Measurements from ENCODE around the gene NKPD1.

DNA sequence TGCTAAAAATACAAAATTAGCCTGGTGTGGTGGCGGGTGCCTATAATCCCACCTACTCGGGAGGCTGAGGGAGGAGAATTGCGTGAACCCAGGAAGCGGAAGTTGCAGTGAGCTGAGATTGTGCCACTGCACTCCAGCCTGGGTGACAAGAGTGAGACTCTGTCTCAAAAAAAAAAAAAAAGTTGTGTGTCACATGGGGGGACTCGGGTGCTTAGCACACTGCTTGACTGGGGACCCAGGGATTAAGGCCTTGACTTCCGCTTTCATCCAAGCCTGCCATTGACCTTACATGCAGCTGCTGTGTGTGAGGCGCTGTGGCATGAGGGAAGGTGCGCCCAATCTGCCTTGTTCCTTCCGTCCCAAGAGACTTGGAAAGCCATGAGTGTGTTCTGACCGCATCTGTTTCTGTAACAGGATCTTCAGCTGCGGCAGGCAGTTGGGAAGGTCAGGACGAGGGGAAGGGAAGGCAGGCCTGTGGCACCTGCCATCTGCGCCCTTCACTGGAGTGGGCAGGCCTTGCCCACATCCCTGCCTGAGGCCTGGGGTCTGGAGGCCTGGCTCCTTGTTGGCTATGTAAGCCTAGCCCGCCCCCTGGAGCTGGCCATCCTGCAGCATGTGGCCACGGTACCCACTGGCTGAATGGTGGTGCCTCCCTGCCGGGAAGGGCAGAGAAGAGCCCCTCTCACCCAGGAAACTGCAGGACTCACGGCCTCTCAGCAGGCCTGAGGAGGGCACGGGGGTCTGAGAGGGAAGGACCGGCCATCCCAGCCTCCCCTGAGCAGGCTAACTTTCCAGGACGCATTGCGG lies 44.8 kb downstream of the NKPD1 start:
- TF ChIP-seq, protein P1, sequence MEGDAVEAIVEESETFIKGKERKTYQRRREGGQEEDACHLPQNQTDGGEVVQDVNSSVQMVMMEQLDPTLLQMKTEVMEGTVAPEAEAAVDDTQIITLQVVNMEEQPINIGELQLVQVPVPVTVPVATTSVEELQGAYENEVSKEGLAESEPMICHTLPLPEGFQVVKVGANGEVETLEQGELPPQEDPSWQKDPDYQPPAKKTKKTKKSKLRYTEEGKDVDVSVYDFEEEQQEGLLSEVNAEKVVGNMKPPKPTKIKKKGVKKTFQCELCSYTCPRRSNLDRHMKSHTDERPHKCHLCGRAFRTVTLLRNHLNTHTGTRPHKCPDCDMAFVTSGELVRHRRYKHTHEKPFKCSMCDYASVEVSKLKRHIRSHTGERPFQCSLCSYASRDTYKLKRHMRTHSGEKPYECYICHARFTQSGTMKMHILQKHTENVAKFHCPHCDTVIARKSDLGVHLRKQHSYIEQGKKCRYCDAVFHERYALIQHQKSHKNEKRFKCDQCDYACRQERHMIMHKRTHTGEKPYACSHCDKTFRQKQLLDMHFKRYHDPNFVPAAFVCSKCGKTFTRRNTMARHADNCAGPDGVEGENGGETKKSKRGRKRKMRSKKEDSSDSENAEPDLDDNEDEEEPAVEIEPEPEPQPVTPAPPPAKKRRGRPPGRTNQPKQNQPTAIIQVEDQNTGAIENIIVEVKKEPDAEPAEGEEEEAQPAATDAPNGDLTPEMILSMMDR (IDR thresholded peaks at IDR 0.05), result no peak
- TF ChIP-seq EP300 (IDR thresholded peaks at IDR 0.05), result no peak
